SW480 (cell line): ENCODE measurements around the gene SOX6.
A peak's percentile ranks its signal among the peaks of the same experiment; 100 is the strongest.
"Not testable (repeated sequence)": the region's sequence is repeated elsewhere in the genome, so short reads cannot be mapped to it uniquely, and the experiment has no call there.

Source experiments
- DNase-seq: peaks from one replicate; pipeline ENCODE4 v3.0.0-alpha.2; 2016; ENCODE audit warnings: low spot score

Gene SOX6

DNA sequence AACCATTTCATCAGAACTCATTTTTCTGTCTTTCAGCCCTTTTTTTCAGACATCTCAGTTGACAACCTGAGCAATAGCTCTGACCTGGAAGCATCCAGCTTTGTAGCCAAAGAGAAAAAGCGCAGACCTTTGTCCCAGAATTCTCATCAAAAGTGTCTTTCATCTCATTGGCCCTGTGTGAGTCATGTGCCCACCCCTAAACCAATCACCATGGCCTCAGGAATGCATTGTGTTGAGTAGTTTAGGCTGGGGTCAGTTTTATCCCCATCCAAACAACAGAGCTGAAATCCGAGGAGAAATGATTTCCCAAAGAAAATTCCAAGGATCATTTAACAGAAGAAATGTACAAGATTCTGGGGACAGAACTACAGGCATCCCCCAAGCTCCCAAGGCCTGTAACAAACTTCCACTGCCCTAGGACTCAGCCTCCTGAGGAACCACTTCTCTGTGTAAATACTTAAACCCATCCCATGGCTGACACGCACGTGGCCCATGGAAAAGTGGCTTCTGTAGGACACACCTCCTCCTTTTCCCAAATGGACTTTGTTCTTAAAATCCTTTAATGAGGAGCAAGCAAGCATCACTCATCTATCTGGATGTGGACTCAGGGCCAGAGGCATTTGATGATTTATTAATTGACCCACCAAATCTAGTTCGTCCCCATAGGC, 429.0 kb downstream of the SOX6 start:
- DNase-seq = no peak

DNA sequence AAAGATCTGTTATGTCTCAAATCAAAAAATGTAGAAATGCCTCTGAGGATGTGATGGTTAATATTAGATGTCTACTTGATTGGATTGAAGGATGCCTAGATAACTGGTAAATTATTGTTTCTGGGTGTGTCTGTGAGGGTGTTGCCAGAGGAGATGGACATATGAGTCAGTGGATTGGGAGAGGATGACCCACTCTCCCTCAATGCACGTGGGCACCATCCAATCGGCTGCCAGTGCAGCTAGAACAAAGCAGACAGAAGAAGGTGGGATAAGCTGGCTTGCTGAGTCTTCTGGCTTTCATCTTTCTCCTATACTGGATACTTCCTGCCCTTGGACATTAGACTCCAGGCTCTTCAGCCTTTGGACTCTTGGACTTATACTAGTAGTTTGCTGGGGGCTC, 430.3 kb downstream of the SOX6 start:
- peak; percentile 20 for DNase-seq

GRCh38 chr11:15923183-15923582, 433.2 kb downstream of the SOX6 start:
- peak; percentile 17 for DNase-seq

- not testable (repeated sequence) for DNase-seq
These were observed 433.6 kb downstream of the SOX6 start for GRCh38 chr11:15922745-15923144.

DNA sequence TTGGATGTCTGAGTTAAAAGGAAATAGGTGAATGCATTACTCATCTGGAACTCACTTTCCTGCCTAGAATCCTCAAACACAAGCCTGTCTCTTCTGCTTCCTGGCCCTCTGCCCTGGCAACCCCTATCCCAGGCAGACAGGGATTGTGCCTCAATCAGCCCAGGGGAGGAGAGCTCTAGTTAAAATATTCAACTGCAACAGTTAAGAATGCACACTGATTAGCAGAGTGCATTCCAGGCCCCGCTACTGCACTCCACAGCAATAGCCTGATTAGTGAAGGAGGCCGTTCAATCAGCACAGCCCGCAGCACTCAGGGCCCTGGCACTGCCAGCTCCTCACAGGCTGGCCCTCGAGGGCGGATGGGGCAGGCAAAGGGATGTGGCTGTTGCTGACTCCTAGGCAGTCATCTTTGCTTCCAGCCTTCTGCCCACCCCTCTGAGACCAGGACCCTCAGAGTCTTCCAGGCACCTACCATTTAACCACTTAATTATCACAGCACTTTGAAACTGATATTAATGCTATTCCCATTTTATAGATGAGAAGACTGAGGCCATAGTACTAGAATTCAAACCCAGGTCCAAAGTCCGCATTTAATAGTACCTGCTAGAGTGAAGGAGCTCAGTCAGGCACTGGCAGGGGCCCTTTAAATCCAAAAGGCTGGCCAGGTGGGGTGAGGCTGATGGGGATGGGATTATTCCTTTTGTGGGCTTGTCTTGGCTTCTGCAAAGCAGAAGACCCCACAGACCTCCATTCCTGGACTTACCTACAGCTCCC, 435.3 kb downstream of the SOX6 start:
- DNase-seq = no peak

GRCh38 chr11:15918674-15919073, 437.7 kb downstream of the SOX6 start:
- DNase-seq = no peak

DNA sequence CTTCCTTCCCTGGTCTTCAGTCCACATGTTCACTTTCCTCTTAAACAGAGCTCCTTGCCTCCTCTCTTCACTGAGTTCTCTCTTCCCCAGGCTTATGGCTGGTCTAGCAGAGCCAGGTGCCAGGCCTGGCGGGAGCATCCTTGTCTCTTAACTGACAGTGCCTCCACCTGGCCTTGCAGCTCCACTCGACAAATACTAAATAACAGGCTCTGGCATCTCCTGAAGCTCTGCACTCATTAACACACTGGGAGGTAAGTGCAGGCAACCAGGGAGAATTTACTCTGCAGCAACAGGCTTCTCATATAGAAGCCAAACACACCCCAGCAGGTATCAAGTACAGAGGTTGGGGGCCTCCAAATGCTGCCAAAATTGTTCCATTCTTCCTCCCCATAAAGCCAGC, 438.1 kb downstream of the SOX6 start:
- no peak for DNase-seq
